ENCODE data around the gene RCOR3.

DNA sequence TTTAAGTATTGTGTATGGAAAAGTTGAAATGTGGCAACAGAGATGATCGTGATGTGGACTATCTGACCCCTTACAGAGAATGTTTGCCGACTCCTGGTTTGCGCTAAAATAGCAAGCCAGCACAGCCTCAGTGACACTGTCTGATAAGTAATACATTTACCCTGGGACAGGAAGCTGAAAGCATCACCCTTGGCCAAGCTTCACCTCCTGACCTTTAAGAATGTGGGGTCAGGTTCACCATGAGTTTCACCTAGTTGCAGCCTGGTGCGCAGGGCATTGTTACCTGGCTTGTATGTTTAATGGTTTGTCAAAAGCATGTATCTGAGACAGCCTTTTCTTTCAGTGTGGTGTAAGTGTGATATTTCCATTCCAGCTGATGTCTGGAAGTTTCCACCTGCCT lies 96.7 kb downstream of the RCOR3 start:
- TF ChIP-seq EZH2 (IDR thresholded peaks at IDR 0.05; ENCODE audit: insufficient read depth, poor library complexity, severe bottlenecking) (no peak), EZH2phosphoT487 (IDR thresholded peaks at IDR 0.05; ENCODE audit: insufficient read depth, low read depth) (no peak)
